SU-DHL-6 (cell line): ENCODE data around the gene CMBL.

ENCODE experiments used
- H2AFZ ChIP-seq: fragments of 200-600 bp; sonication (generic); 2 replicates; pipeline ENCODE4 v1.6.1; 2014; ENCODE audit warnings: low read depth, mild to moderate bottlenecking, moderate library complexity, mixed read lengths, antibody characterized with exemption, low read length; ENCODE audit not compliant: severe bottlenecking
- H3F3A ChIP-seq: fragments of 200-600 bp; shearing (Covaris generic); 2 replicates; pipeline ENCODE4 v1.6.0; 2016; ENCODE audit warnings: antibody characterized with exemption, mild to moderate bottlenecking; ENCODE audit not compliant: insufficient read depth
- H3K27ac ChIP-seq: fragments of 200-600 bp; sonication (generic); 2 replicates; pipeline ENCODE4 v1.5.1; 2016; ENCODE audit warnings: low read depth, mild to moderate bottlenecking, low read length, moderate library complexity, mixed read lengths
- H3K27me3 ChIP-seq: fragments of 200-600 bp; sonication (generic), shearing (Covaris generic); 2 replicates; pipeline ENCODE4 v1.6.0; 2014; ENCODE audit warnings: mild to moderate bottlenecking, low read length
- H3K36me3 ChIP-seq: fragments of 200-600 bp; sonication (generic); 2 replicates; pipeline ENCODE4 v1.6.1; 2014; ENCODE audit warnings: mild to moderate bottlenecking, low read length, mixed read lengths
- H3K4me2 ChIP-seq: fragments of 300-600, 200-600 bp; shearing (Covaris generic), sonication (generic); 2 replicates; pipeline ENCODE4 v1.6.0; 2014; ENCODE audit warnings: low read length, low read depth, mild to moderate bottlenecking; ENCODE audit not compliant: poor library complexity, severe bottlenecking
- H3K4me3 ChIP-seq: fragments of 200-600 bp; sonication (generic); 2 replicates; pipeline ENCODE4 v1.5.1; 2014; ENCODE audit warnings: antibody characterized with exemption, low read length, mild to moderate bottlenecking, mixed read lengths; ENCODE audit not compliant: insufficient read depth, poor library complexity, severe bottlenecking
- H3K79me2 ChIP-seq: fragments of 200-600 bp; sonication (generic); 2 replicates; pipeline ENCODE4 v1.6.1; 2014; ENCODE audit warnings: mild to moderate bottlenecking, low read length, moderate library complexity; ENCODE audit not compliant: insufficient read depth
- H3K9ac ChIP-seq: fragments of 200-600 bp; sonication (generic); 2 replicates; pipeline ENCODE4 v1.7.0; 2014; ENCODE audit warnings: mild to moderate bottlenecking, low read length
- H3K9me2 ChIP-seq: fragments of 200-600 bp; sonication (generic); replicated peaks from 2 replicates; pipeline ENCODE4 v1.6.1; 2014; ENCODE audit warnings: low read length; ENCODE audit not compliant: insufficient read depth
- H3K9me3 ChIP-seq: fragments of 200-600 bp; sonication (generic); 2 replicates; pipeline ENCODE4 v1.6.1; 2014; ENCODE audit warnings: low read length, mixed read lengths; ENCODE audit not compliant: insufficient read depth
- H4K20me1 ChIP-seq: fragments of 200-600 bp; sonication (generic); 2 replicates; pipeline ENCODE4 v1.6.1; 2014; ENCODE audit warnings: low read depth, mild to moderate bottlenecking, antibody characterized with exemption, low read length, moderate library complexity, mixed read lengths
- CTCF ChIP-seq: fragments of 200-600 bp; sonication (generic); IDR thresholded peaks from one replicate; pipeline ENCODE4 v1.5.1; 2017; ENCODE audit warnings: antibody characterized with exemption, mild to moderate bottlenecking, low read length, moderate library complexity; ENCODE audit not compliant: insufficient read depth, poor library complexity, severe bottlenecking
- EZH2phosphoT487 ChIP-seq: fragments of 200-600 bp; sonication (generic), shearing (Covaris generic); conservative IDR thresholded peaks from 2 replicates; pipeline ENCODE4 v1.6.1; 2018; ENCODE audit warnings: mild to moderate bottlenecking, antibody characterized with exemption, low read length, moderate library complexity, mixed read lengths

CMBL gene

GRCh38 chr5:10319202-10319851 is 11.6 kb upstream of the CMBL start:
- Histone ChIP-seq H3K9ac (no peak overlapping the region), H3K4me3 (no peak overlapping the region), H3K79me2 (no peaks in the 10 kb centered on the region), H3K9me3 (no peaks in the 10 kb centered on the region), H3K36me3 (no peaks in the 10 kb centered on the region), H3K27ac (no peak overlapping the region), H3K27me3 (no peaks in the 10 kb centered on the region), H4K20me1 (no peaks in the 10 kb centered on the region), H3K4me2 (no peak overlapping the region), H3K9me2 (no peaks in the 10 kb centered on the region), H3F3A (no peaks in the 10 kb centered on the region), H2AFZ (no peak overlapping the region)
- TF ChIP-seq CTCF: no peak
- no peak for TF ChIP-seq EZH2phosphoT487

- Histone ChIP-seq H3K4me2 (no peak overlapping the region), H4K20me1 (no peaks in the 10 kb centered on the region), H3K27me3 (no peaks in the 10 kb centered on the region), H3K36me3 (no peaks in the 10 kb centered on the region), H3K9me3 (no peaks in the 10 kb centered on the region), H3K9ac (no peak overlapping the region), H3K9me2 (no peaks in the 10 kb centered on the region), H3K27ac (no peak overlapping the region), H3F3A (no peaks in the 10 kb centered on the region), H3K4me3 (no peak overlapping the region), H3K79me2 (no peaks in the 10 kb centered on the region), H2AFZ (no peak overlapping the region)
- TF ChIP-seq CTCF (no peak), EZH2phosphoT487 (no peak)
Observed at GRCh38 chr5:10317825-10318682, 10.4 kb upstream of the CMBL start.

DNA sequence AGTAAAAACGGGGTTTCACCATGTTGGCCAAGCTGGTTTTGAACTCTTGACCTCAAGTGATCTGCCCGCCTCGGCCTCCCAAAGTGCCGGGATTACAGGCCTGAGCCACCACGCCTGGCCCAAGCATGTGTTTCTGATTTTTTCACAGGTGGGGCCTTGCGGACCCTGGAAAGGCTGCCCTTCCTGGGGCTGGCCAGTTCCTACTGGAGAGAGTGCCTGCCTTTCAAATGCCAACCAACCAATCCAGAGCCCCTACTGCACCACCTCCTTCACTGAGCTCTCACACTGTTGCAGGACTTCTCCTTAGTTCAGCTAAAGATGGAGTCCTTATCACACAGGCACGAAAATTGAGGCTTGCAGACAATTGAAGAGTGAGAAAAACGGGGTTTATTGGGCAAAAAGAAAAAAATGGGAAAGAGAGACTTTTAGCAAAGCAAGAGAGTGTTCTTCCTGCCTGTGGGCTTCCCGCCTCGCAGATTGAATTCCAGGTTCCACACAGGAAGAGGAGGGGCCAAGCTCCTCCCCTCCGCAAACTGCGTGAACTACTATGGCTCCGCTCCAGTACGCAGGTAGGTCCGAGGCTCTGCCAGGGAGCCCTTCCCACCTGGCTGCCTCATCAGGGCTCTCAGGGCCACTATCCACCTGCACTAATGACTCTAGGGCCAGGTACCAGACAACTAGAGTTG is 8.3 kb upstream of the CMBL start:
- TF ChIP-seq EZH2phosphoT487: no peak
- TF ChIP-seq CTCF: no peak
- Histone ChIP-seq H3K27me3 (no peaks in the 10 kb centered on the region), H3K79me2 (no peaks in the 10 kb centered on the region), H4K20me1 (no peaks in the 10 kb centered on the region), H3F3A (no peaks in the 10 kb centered on the region), H3K9me2 (no peaks in the 10 kb centered on the region), H3K4me3 (no peak overlapping the region), H2AFZ (no peak overlapping the region), H3K36me3 (no peaks in the 10 kb centered on the region), H3K9ac (no peak overlapping the region), H3K27ac (no peak overlapping the region), H3K4me2 (no peak overlapping the region), H3K9me3 (no peaks in the 10 kb centered on the region)
